Hepatocyte (in vitro differentiated cells): ENCODE results near the gene TRIM8.
"Not testable (repeated sequence)": the region's sequence is repeated elsewhere in the genome, so short reads cannot be mapped to it uniquely, and the experiment has no call there.

ENCODE experiments used
- EZH2phosphoT487 ChIP-seq: fragments of 200-600 bp; sonication (generic); IDR thresholded peaks from one replicate; pipeline ENCODE4 v1.6.1; 2018; ENCODE audit warnings: antibody characterized with exemption, mild to moderate bottlenecking, low read depth, moderate library complexity; ENCODE audit not compliant: unreplicated experiment, severe bottlenecking
- TF ChIP-seq, protein P1 (sequence below): fragments of 200-600 bp; sonication (generic); IDR thresholded peaks from 2 replicates; pipeline ENCODE4 v1.5.1; 2016; ENCODE audit warnings: antibody characterized with exemption, mild to moderate bottlenecking; ENCODE audit not compliant: poor library complexity

DNA sequence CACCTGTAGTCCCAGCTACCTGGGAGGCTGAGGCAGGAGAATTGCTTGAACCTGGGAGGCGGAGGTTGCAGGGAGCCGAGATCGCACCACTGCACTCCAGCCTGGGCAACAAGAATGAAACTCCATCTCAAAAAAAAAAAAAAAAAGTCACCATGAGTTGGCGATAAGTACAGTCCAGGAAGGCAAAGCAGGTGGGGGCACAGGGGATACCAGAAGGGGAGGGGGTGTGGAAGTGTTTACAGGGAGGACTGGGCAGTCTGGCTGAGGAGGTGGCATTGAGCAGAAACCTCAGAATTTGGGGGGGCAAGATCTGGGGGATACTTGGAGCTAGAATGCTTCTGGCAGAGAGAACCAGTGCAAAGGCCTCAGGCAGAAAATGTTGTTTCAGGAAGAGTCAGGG, 23.1 kb downstream of the TRIM8 start:
- TF ChIP-seq, protein P1, sequence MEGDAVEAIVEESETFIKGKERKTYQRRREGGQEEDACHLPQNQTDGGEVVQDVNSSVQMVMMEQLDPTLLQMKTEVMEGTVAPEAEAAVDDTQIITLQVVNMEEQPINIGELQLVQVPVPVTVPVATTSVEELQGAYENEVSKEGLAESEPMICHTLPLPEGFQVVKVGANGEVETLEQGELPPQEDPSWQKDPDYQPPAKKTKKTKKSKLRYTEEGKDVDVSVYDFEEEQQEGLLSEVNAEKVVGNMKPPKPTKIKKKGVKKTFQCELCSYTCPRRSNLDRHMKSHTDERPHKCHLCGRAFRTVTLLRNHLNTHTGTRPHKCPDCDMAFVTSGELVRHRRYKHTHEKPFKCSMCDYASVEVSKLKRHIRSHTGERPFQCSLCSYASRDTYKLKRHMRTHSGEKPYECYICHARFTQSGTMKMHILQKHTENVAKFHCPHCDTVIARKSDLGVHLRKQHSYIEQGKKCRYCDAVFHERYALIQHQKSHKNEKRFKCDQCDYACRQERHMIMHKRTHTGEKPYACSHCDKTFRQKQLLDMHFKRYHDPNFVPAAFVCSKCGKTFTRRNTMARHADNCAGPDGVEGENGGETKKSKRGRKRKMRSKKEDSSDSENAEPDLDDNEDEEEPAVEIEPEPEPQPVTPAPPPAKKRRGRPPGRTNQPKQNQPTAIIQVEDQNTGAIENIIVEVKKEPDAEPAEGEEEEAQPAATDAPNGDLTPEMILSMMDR: not testable (repeated sequence)
- TF ChIP-seq EZH2phosphoT487: not testable (repeated sequence)
